ENCODE data around the gene BTBD16. TPM values are rescaled to one million over a fixed set of nuclear protein-coding genes. Genes with fewer than 3 reads are reported as not detected.

Gene BTBD16
- total RNA-seq, 1 donor from 2014 or later = not detected

DNA sequence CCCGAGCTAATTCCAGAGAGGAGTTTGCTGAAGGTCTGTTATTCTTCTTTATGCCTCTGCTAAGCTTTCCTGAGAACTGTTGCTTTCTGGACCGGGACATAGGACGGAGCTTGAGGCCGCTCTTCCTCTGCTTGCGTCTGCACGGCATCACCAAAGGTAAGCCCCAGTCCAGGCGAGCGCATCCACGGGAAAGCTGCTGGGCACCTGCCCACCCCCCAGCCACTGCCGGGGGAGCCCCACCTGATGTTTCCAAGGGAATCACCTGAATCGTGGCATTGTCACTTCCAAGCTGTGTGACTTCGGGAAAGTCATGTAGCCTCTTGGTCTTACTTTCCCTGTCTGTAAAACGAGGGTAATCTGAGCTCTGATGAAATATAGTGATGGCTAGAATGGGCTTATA is 58.3 kb downstream of the BTBD16 start:
- no peak for DNase-seq (ENCODE audit: low spot score in 2 of 2)
- no peak overlapping the region for H3K4me3 ChIP-seq
- TF ChIP-seq, protein P1, sequence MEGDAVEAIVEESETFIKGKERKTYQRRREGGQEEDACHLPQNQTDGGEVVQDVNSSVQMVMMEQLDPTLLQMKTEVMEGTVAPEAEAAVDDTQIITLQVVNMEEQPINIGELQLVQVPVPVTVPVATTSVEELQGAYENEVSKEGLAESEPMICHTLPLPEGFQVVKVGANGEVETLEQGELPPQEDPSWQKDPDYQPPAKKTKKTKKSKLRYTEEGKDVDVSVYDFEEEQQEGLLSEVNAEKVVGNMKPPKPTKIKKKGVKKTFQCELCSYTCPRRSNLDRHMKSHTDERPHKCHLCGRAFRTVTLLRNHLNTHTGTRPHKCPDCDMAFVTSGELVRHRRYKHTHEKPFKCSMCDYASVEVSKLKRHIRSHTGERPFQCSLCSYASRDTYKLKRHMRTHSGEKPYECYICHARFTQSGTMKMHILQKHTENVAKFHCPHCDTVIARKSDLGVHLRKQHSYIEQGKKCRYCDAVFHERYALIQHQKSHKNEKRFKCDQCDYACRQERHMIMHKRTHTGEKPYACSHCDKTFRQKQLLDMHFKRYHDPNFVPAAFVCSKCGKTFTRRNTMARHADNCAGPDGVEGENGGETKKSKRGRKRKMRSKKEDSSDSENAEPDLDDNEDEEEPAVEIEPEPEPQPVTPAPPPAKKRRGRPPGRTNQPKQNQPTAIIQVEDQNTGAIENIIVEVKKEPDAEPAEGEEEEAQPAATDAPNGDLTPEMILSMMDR (IDR thresholded peaks at IDR 0.05) = no peak
- H3K4me1 ChIP-seq = no peaks in the 10 kb centered on the region
- intact Hi-C loops (cut with DNase I) = no loop called here
- no peaks in the 10 kb centered on the region for H3K27me3 ChIP-seq
- H3K36me3 ChIP-seq = no peaks in the 10 kb centered on the region
- no peaks in the 10 kb centered on the region for H3K9me3 ChIP-seq
- no peak overlapping the region for H3K27ac ChIP-seq

DNA sequence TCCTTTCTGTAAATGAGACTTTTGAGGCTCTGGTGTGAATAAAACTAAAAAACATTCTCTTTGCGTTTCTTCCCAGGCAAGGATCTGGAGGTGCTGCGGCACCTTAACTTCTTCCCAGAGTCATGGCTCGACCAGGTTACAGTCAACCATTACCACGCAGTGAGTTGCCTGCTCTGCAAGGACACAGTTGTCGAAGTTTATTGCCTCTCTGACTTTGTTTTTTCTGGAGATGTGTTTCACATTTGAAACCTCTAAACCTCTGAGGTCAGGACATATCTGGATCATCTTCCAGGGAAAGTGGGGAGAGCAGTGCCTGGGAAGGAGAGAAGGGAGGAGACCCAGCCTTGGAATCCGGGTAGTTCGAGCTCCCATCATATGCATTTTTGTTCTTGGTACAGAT is 60.0 kb downstream of the BTBD16 start:
- Histone ChIP-seq H3K4me3 (no peak overlapping the region), H3K9me3 (no peaks in the 10 kb centered on the region), H3K27ac (no peak overlapping the region), H3K36me3 (no peaks in the 10 kb centered on the region), H3K4me1 (no peaks in the 10 kb centered on the region), H3K27me3 (no peaks in the 10 kb centered on the region)
- TF ChIP-seq, protein P1 (IDR thresholded peaks at IDR 0.05) = no peak
- DNase-seq (ENCODE audit: low spot score in 2 of 2) = no peak
- intact Hi-C loops (cut with DNase I) = no loop called here

DNA sequence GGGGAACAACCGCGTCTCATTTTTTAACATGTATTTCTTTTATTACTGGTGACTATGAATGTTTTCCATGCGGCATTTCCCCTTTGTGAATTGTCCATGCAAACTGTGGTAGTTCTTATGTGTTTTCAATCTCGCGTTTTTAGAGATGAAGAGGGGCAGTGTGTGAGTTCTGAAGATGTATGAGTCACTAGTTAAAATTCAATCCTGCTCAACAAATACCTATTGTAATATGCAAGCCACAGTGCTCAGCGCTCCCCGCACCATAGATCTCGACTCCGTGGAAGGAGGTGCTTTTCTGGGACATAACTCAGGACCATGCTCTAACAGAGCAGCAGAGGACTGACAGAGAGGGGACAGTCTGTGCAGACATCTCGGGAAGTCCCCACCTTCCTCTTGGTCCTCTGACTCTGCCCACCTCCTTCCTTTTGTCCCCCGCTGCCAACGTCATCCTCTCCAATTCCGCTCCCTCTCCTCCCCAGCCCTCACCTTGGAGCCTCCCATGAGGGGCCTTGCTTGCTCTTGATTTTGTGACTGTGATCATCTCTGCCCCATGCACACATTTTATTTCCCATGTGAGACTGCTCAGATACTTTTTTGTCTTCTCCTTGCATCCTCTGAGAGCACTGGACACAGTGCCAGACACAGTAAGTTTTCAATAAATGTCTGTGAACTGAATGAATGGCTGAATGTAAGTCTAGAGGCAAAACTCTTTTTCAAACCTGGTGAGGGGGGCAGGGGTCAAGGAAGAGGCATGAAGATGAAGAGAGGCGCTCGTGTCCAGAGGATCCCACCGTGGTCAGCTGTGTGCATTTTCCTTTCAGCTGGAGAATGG is 60.7 kb downstream of the BTBD16 start:
- Histone ChIP-seq H3K4me3 (no peak overlapping the region), H3K4me1 (no peaks in the 10 kb centered on the region), H3K36me3 (no peaks in the 10 kb centered on the region), H3K27me3 (no peaks in the 10 kb centered on the region), H3K27ac (no peak overlapping the region), H3K9me3 (no peaks in the 10 kb centered on the region)
- intact Hi-C loops (cut with DNase I) = no loop called here
- DNase-seq (ENCODE audit: low spot score in 2 of 2) = no peak
- TF ChIP-seq, protein P1 (IDR thresholded peaks at IDR 0.05) = no peak

DNA sequence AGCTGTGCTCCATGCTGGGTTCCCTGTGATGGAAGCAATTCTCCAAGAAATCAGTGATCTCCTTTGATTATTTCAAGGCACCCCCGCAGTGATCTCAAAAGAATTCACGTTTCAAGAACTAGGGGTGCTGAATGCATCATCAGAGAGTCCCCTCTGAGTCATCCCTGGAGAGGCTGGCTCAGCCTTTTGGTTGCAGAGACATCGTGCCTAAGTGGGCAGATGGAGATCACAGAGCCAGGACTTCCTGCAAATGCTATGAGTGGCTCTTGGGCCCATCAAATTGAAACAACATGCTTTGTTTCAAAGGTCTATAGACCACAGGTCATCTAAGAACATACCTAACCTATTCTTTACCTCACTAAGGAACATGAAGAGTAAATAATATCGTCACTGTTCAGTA is 61.9 kb downstream of the BTBD16 start:
- intact Hi-C loops (cut with DNase I) = no loop called here
- Histone ChIP-seq H3K4me3 (no peak overlapping the region), H3K27ac (no peak overlapping the region), H3K4me1 (no peaks in the 10 kb centered on the region), H3K36me3 (no peaks in the 10 kb centered on the region), H3K27me3 (no peaks in the 10 kb centered on the region), H3K9me3 (no peaks in the 10 kb centered on the region)
- no peak for DNase-seq (ENCODE audit: low spot score in 2 of 2)
- TF ChIP-seq, protein P1 (IDR thresholded peaks at IDR 0.05) = no peak

DNA sequence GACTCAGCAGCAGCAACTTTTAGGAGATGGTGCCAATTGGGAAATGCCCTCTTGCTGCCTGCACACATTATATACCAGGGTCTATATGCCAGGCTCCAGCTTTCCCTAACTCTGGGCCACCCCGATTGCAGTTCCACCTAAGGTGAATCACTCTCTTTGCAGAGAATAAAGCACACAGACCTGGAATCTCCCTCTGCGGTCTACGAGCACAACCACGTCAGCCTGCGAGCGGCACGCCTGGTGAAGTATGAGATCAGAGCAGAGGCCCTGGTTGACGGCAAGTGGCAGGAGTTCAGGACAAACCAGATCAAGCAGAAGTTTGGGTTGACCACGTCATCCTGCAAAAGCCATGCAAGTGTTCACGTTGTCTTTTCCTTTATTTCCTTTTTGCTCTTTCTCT is 65.2 kb downstream of the BTBD16 start:
- TF ChIP-seq, protein P1 (IDR thresholded peaks at IDR 0.05) = no peak

More for the DNA sequence above, 65.2 kb downstream of the BTBD16 start:
- H3K27me3 ChIP-seq = no peaks in the 10 kb centered on the region
- intact Hi-C loops (cut with DNase I) = no loop called here
- no peaks in the 10 kb centered on the region for H3K4me1 ChIP-seq
- no peaks in the 10 kb centered on the region for H3K36me3 ChIP-seq
- H3K27ac ChIP-seq = no peak overlapping the region
- H3K9me3 ChIP-seq = no peaks in the 10 kb centered on the region
- no peak for DNase-seq (ENCODE audit: low spot score in 2 of 2)
- no peak overlapping the region for H3K4me3 ChIP-seq
